Endothelial cell of hepatic sinusoid (primary cell): Measurements from ENCODE around the gene SLC12A8.

Experiments used
- in situ Hi-C: cut with HindIII; loops from 2 replicates; pipeline ENCODE4 v1.10.0; 2017; ENCODE audit warnings: low sequenced_read_pairs

SLC12A8 gene

DNA sequence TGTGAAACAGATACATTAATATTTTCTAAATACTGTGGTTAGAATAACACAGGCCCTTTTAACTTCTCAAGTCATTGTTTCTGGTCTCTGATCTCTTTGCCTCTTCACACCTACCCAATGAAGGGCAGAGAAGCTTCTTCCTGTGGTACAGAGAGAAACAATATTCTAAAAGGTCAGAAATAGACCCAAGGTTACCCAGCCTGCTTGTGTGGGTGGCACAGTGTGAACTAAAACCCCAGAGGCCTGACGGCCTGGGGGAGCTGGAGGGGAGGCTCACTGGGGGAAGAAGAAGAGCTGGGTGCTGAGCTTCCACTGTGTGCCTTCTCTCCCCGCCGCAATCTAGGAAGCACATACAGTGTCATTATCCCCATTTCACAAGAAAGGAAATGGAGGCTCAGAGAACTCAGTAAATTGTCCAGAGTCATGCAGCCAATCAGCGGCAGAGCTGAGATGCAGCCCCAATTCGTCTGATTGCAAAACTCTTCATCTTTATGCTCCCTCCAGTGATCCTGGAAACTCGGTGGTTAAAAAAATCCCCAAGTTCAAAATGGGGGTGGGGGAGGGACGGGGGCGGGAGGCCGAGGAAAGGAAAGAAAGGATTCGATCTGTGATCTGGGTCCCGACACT is 92.7 kb downstream of the SLC12A8 start:
- in situ Hi-C loops: loop anchor here (5.0 kb wide), 2 partner anchors 103 to 188 kb away; partner anchors contain the start of gene MUC13

GRCh38 chr3:125118600-125118999 is 93.9 kb downstream of the SLC12A8 start:
- in situ Hi-C loops: loop anchor here (5.0 kb wide), 2 partner anchors 101 to 186 kb away; partner anchors contain the start of gene MUC13

- in situ Hi-C loops: loop anchor here (5.0 kb wide), 2 partner anchors 100 to 185 kb away; partner anchors contain the start of gene MUC13
These were observed 94.8 kb downstream of the SLC12A8 start for GRCh38 chr3:125117631-125118191.

GRCh38 chr3:125116311-125117080 is 96.1 kb downstream of the SLC12A8 start:
- in situ Hi-C loops: loop anchor here (5.0 kb wide), 2 partner anchors 99 to 184 kb away; partner anchors contain the start of gene MUC13

- in situ Hi-C loops: loop anchor here (5.0 kb wide), 2 partner anchors 98 to 183 kb away; partner anchors contain the start of gene MUC13
These were observed 96.9 kb downstream of the SLC12A8 start for GRCh38 chr3:125115640-125116039.

DNA sequence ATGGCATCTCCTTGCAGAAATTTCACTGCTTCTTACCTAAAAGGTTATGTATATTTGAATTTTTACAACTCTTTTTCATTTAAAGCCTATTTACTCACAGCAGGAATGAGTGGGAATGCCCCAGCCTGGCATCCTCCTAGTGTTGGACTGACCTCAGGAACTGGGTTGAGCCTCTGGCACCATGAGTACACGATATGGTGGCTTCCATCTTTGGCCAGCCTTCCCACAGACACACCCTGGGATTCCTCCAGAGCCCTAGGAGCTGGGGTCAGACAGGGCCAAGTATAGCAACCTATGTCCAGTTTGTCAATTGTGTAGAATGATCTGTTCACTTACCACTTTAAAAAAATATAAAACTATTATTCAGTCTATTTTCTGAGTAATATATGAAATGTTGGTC is 99.6 kb downstream of the SLC12A8 start:
- in situ Hi-C loops: no loop called here

DNA sequence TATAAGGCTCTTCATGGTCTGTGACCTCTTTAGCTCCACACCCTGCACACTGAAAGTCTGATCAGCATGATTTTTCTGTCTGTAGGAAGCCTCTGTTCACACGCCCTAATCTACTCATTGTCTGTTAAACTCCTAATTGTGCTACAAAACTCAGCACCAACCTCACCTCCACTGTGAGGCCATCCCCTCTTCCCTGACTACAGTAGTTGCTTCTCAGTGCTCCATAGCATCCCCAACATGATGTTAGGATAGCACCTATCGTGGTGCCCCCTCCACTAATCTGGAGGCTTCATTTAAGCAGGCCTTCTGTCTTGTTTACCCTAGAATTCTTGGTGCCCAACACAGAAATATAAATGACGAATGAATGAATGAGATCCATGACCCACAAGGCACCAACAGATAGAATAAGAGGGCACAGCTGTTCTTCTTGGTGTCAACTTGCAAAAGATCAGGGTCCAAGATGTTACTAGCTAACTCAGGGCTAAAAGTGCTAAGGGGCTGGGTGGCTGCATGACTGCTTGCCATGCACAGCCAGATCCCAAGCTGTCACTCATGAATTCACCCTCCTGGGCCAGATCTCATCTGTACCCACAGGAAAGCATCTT is 101.6 kb downstream of the SLC12A8 start:
- in situ Hi-C loops: no loop called here

DNA sequence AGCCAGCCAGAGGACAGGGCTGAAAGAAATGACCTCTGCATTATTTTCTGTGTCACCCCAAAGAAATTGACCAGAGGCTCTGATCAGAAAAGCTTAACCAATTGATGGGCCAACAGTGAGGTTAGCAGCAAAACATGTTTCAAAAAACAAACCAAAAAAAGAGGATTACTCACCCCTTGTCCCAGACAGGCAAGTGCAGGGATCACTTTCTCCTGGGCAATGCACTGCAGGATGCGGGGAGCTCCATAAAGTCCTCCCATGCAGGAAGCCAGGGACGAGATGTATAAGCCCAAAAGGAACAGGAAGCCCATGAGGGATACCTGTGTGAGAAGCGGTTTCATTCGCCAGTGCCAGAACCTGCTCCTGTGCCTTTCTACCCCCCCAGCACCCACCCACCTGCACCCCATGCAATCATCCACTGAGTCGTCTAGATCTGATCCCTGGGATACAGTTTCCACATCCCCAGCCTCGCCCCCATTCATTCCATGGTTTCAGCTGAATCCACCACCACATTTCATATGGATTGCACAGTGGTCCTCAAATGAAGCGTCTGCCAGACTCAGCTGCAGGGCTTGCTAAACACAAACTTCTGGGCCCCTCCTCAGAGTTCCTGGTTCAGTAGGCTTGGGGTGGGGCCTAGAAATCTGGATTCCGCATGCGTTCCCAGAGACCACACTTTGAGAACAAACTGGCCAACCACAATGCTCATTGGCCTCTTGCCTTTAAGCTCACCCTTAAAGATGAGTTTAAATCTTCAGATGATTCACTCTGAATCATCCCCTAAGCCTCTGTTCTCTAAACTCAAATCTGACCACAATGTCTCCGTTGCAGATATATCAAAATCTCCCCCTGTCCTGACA is 102.3 kb downstream of the SLC12A8 start:
- in situ Hi-C loops: no loop called here

DNA sequence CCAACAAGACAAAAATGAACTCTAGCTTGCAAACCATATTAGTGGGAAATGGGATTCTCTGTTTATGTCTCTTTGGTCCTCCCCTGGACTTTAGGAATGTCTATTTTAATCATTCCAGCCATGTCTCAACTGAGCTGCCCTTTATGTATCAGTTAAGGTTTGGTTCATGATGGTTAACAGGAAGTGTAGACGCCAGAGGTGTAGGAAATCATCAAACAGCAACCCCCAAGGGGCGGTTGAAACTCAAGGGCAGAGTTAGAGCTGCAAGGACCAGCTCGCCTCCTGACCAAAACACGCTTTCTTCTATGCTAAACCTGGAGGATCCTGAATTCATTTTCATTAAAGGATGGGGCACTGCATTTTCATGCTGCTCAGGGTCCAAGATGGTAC is 103.0 kb downstream of the SLC12A8 start:
- in situ Hi-C loops: no loop called here

DNA sequence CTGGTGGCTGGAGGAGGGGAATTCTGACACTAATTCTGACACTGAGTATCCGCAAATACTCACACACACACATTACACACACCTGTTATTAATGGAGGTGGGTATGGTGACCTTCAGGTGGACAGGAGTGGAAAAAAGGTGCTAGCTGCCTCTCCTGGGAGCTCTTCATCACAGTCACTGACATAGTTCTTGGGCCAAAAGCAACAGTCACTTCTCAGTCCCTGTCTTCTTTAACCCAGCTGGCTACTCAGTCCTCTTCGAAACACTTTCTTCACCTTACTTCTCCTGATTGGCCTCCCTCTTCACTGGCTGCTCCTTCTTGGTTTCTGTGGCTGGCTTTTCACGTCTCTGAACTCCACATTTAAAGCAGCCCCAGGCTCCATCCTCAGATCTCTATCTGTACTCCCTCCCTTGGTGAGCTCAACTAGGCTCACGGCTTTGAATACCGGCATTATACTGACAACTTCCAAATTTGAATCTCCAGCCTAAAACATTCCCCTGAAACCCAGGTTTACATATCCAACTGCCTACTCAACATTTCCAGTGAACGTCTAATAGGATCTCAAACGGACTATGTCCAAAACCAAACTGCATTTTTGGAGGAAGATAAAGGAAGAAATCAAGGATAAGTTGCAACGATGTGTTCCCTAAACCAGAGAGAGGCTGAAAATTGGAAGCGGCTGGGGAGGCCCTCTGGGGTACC is 103.6 kb downstream of the SLC12A8 start:
- in situ Hi-C loops: no loop called here

DNA sequence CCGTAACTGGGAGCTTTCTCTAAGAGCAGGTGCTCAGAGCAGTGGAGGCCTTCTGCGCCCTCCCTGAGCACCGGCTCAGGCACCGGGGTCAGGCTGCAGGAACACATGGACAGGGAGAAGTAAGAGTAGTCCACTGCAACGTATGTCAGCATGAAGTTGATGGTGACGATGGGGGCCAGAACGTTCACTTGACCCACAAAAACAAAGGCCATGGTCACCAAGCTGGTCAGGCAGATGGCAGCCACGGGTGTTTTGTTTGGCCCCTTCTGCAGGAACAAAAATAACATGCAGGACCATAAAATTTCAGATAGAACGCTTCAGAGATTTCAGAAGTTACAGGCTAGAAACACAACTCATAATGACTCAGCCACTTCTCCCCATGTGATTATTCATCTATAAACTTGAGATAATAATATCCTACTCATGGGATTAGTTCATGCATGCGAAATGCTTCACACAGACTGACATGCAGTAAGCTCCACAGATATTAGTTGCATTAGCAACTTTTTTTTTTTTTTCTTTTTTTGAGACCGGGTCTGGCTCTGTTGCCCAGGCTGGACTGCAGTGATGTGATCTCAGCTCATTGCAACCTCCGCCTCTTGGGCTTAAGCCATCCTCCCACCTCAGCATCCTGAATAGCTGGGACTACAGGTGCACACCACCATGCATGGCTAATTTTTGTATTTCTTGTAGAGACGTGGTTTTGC is 104.5 kb downstream of the SLC12A8 start:
- in situ Hi-C loops: no loop called here

GRCh38 chr3:125107363-125107762 is 105.2 kb downstream of the SLC12A8 start:
- in situ Hi-C loops: no loop called here

GRCh38 chr3:125105116-125105515 is 107.4 kb downstream of the SLC12A8 start:
- in situ Hi-C loops: no loop called here

DNA sequence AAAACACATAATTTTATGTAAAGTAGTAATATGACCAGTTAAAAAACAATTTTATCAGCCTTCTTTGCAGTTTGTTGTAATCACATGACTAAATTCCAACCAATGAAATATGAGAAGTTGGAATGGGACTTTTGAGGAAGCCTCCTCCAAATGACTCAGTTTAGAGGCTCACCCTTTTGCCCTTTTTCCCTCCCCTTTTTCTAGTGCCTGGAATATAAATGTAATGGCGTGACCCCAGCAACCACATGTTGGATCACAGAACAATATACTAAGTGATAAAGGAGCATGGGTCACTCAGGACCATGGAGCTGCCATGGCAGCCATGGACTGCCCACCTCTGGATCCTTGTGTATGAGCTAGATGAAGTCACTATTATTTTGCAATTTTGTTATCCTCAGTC is 107.9 kb downstream of the SLC12A8 start:
- in situ Hi-C loops: no loop called here

GRCh38 chr3:125103406-125103805 is 109.1 kb downstream of the SLC12A8 start:
- in situ Hi-C loops: no loop called here

- in situ Hi-C loops: no loop called here
These were observed 110.1 kb downstream of the SLC12A8 start for GRCh38 chr3:125102470-125102869.

- in situ Hi-C loops: no loop called here
These were observed 113.8 kb downstream of the SLC12A8 start for GRCh38 chr3:125098611-125099291.

- in situ Hi-C loops: no loop called here
These were observed 121.9 kb downstream of the SLC12A8 start for GRCh38 chr3:125090649-125091048.
